Measurements from ENCODE around the gene MMD2.

MMD2 gene

GRCh38 chr7:4957847-4958476 is 1.0 kb downstream of the MMD2 start:
- no peak for DNase-seq (ENCODE audit: low spot score)

GRCh38 chr7:4951903-4952636 is 6.9 kb downstream of the MMD2 start:
- DNase-seq (ENCODE audit: low spot score): peak; percentile 7

- DNase-seq (ENCODE audit: low spot score): no peak
Observed at GRCh38 chr7:4951304-4951703, 7.7 kb downstream of the MMD2 start.

- DNase-seq (ENCODE audit: low spot score): no peak
Observed at GRCh38 chr7:4948402-4948801, 10.6 kb downstream of the MMD2 start.

- DNase-seq (ENCODE audit: low spot score): no peak
Observed at GRCh38 chr7:4945949-4946348, 13.0 kb downstream of the MMD2 start.

- no peak for DNase-seq (ENCODE audit: low spot score)
Observed at GRCh38 chr7:4944939-4945338, 14.0 kb downstream of the MMD2 start.

- DNase-seq (ENCODE audit: low spot score): no peak
Observed at GRCh38 chr7:4943297-4943696, 15.7 kb downstream of the MMD2 start.

- DNase-seq (ENCODE audit: low spot score): no peak
Observed at GRCh38 chr7:4939971-4940728, 18.8 kb downstream of the MMD2 start.

- DNase-seq (ENCODE audit: low spot score): no peak
Observed at GRCh38 chr7:4937411-4937810, 21.6 kb downstream of the MMD2 start.

- no peak for DNase-seq (ENCODE audit: low spot score)
Observed at GRCh38 chr7:4934419-4935025, 24.5 kb downstream of the MMD2 start.

GRCh38 chr7:4931943-4932342 is 27.0 kb downstream of the MMD2 start:
- DNase-seq (ENCODE audit: low spot score): no peak

GRCh38 chr7:4929005-4929404 is 30.0 kb downstream of the MMD2 start:
- no peak for DNase-seq (ENCODE audit: low spot score)

GRCh38 chr7:4928445-4928844 is 30.5 kb downstream of the MMD2 start:
- DNase-seq (ENCODE audit: low spot score): no peak

GRCh38 chr7:4919969-4920766 is 38.8 kb downstream of the MMD2 start:
- no peak for DNase-seq (ENCODE audit: low spot score)

GRCh38 chr7:4916113-4916512 is 42.9 kb downstream of the MMD2 start:
- DNase-seq (ENCODE audit: low spot score): no peak

- DNase-seq (ENCODE audit: low spot score): no peak
Observed at GRCh38 chr7:4911111-4911828, 47.7 kb downstream of the MMD2 start.

- DNase-seq (ENCODE audit: low spot score): no peak
Observed at GRCh38 chr7:4906682-4907081, 52.3 kb downstream of the MMD2 start.

GRCh38 chr7:4905171-4905570 is 53.8 kb downstream of the MMD2 start:
- no peak for DNase-seq (ENCODE audit: low spot score)

- DNase-seq (ENCODE audit: low spot score): no peak
Observed at GRCh38 chr7:4904346-4904745, 54.6 kb downstream of the MMD2 start.

- DNase-seq (ENCODE audit: low spot score): no peak
Observed at GRCh38 chr7:4895766-4896165, 63.2 kb downstream of the MMD2 start.

- DNase-seq (ENCODE audit: low spot score): no peak
Observed at GRCh38 chr7:4894482-4894881, 64.5 kb downstream of the MMD2 start.
